ENCODE data around the gene PARL. TPM values are rescaled to one million over a fixed set of nuclear protein-coding genes. Genes with fewer than 3 reads are reported as not detected.

PARL gene
- polyA plus RNA-seq, 2 of the 4 experiments (the other 2 are of a cell fraction) = 45.9 to 71.6 TPM

DNA sequence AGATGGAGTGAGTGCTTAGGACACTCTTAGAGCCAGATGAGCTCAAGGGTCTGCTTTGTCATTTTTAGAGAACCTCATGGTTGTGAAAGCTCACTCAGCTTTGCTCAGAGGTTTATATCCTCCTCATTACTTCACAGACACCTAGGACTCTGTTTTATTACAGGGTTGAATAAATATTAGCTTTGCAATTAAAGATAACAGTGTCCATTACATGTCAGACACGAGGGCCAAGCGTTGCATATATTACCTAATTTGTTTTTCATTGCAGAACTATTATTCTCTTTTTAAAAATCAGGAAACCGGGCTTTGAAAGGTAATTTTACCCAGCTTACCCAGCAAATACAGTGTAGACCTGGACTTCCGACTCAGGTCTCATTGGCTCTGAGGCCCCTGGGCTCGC is 75.4 kb downstream of the PARL start (continued):
- TF ChIP-seq, protein P1, sequence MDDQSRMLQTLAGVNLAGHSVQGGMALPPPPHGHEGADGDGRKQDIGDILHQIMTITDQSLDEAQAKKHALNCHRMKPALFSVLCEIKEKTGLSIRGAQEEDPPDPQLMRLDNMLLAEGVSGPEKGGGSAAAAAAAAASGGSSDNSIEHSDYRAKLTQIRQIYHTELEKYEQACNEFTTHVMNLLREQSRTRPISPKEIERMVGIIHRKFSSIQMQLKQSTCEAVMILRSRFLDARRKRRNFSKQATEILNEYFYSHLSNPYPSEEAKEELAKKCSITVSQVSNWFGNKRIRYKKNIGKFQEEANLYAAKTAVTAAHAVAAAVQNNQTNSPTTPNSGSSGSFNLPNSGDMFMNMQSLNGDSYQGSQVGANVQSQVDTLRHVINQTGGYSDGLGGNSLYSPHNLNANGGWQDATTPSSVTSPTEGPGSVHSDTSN (IDR thresholded peaks at IDR 0.05) = no peak
- TF ChIP-seq ZFP36 (IDR thresholded peaks at IDR 0.05; ENCODE audit: borderline replicate concordance, partially characterized antibody) (no peak), MYC (IDR thresholded peaks at IDR 0.05; ENCODE audit: borderline replicate concordance, low read length) (no peak), RFX5 (IDR thresholded peaks at IDR 0.05) (no peak), RARB (CRISPR knock-in tag; IDR thresholded peaks at IDR 0.05) (no peak), FOSL2 (IDR thresholded peaks at IDR 0.05) (no peak), FOSL2 (CRISPR knock-in tag; IDR thresholded peaks at IDR 0.05) (no peak), TFCP2L1 (CRISPR knock-in tag; IDR thresholded peaks at IDR 0.05) (no peak)

DNA sequence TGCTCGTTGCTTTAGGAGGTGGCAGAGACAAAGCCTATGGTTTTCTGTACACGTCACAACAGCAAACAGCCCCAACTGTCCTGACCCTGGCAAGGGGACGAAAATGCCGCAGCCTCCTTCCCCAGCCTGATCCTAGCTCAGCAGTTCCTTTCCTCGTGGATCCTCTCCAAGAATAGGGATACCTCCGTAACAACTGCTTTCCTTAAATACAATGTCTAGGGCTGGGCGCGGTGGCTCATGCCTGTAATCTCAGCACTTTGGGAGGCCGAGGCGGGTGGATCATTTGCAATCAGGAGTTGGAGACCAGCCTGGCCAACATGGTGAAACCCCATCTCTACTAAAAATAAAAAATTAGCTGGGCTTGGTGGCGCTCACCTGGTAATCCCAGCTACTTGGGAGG is 76.3 kb downstream of the PARL start:
- H3K9me3 ChIP-seq = no peaks in the 10 kb centered on the region
- no peaks in the 10 kb centered on the region for H3K4me1 ChIP-seq
- no peak overlapping the region for H3K4me3 ChIP-seq
- ChIA-PET CTCF (no interaction called here), POLR2A (no interaction called here)
- H3K27ac ChIP-seq = no peak overlapping the region
- WGBS (ENCODE audit: missing lambda C conversion rate) = 92% methylated on average over 11 of the region's 11 CpGs
- H3K4me2 ChIP-seq = no peak overlapping the region
- ATAC-seq (no peak), FAIRE-seq (no peak), DNase-seq (ENCODE audit: low read depth in 1 of 2, low spot score in 1 of 2) (no peak)
- TF ChIP-seq TFCP2L1 (CRISPR knock-in tag; IDR thresholded peaks at IDR 0.05) (no peak), GATA3 (IDR thresholded peaks at IDR 0.05; ENCODE audit: borderline replicate concordance) (no peak), CHD4 (IDR thresholded peaks at IDR 0.05; ENCODE audit: borderline replicate concordance) (no peak), MAFK (IDR thresholded peaks at IDR 0.05; ENCODE audit: partially characterized antibody) (no peak), RFX5 (IDR thresholded peaks at IDR 0.05) (no peak), PHF8 (IDR thresholded peaks at IDR 0.05; ENCODE audit: borderline replicate concordance, low read depth) (no peak), KDM1A (IDR thresholded peaks at IDR 0.05; ENCODE audit: low read depth) (no peak), TP53 (CRISPR knock-in tag; IDR thresholded peaks at IDR 0.05) (no peak)
- TF ChIP-seq, protein P2, sequence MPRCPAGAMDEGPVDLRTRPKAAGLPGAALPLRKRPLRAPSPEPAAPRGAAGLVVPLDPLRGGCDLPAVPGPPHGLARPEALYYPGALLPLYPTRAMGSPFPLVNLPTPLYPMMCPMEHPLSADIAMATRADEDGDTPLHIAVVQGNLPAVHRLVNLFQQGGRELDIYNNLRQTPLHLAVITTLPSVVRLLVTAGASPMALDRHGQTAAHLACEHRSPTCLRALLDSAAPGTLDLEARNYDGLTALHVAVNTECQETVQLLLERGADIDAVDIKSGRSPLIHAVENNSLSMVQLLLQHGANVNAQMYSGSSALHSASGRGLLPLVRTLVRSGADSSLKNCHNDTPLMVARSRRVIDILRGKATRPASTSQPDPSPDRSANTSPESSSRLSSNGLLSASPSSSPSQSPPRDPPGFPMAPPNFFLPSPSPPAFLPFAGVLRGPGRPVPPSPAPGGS (IDR thresholded peaks at IDR 0.05) = no peak
- TF ChIP-seq, protein P3, sequence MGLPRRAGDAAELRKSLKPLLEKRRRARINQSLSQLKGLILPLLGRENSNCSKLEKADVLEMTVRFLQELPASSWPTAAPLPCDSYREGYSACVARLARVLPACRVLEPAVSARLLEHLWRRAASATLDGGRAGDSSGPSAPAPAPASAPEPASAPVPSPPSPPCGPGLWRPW (IDR thresholded peaks at IDR 0.05) = no peak
- TF ChIP-seq, protein P4, sequence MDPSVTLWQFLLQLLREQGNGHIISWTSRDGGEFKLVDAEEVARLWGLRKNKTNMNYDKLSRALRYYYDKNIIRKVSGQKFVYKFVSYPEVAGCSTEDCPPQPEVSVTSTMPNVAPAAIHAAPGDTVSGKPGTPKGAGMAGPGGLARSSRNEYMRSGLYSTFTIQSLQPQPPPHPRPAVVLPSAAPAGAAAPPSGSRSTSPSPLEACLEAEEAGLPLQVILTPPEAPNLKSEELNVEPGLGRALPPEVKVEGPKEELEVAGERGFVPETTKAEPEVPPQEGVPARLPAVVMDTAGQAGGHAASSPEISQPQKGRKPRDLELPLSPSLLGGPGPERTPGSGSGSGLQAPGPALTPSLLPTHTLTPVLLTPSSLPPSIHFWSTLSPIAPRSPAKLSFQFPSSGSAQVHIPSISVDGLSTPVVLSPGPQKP (IDR thresholded peaks at IDR 0.05; ENCODE audit: low read depth, low read length) = no peak
- TF ChIP-seq, protein P1 (IDR thresholded peaks at IDR 0.05) = no peak

DNA sequence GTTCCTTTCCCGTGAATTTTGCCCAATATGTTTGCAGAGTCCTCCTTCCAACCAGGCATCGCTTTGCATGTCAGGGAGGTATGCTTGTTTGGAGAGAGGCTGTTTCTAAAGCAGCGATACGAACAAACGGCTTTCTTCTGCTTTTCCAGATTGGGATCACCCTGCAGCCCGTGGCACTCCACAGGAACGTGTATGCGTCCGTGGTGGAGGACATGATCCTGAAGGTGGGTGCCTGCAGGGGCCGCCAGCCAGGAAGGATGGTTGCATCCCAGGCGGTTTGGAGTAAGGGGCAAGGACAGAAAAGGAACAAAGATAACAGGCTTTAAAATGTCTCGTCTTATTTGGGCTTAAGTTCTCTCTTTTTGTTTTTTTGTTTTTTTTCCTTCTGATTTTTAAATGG is 76.8 kb downstream of the PARL start:
- Histone ChIP-seq H3K27ac (no peak overlapping the region), H3K9me3 (no peaks in the 10 kb centered on the region), H3K4me1 (no peaks in the 10 kb centered on the region), H3K4me3 (no peak overlapping the region), H3K4me2 (no peak overlapping the region)
- no peak for DNase-seq (ENCODE audit: low read depth in 1 of 2, low spot score in 1 of 2)
- WGBS (ENCODE audit: missing lambda C conversion rate) = 95% methylated on average over 12 of the region's 12 CpGs
- no peak for FAIRE-seq
- POLR2A ChIA-PET = no interaction called here
- CTCF ChIA-PET = no interaction called here
- no peak for TF ChIP-seq ZNF302 (CRISPR knock-in tag; IDR thresholded peaks at IDR 0.05)
- TF ChIP-seq, protein P5, sequence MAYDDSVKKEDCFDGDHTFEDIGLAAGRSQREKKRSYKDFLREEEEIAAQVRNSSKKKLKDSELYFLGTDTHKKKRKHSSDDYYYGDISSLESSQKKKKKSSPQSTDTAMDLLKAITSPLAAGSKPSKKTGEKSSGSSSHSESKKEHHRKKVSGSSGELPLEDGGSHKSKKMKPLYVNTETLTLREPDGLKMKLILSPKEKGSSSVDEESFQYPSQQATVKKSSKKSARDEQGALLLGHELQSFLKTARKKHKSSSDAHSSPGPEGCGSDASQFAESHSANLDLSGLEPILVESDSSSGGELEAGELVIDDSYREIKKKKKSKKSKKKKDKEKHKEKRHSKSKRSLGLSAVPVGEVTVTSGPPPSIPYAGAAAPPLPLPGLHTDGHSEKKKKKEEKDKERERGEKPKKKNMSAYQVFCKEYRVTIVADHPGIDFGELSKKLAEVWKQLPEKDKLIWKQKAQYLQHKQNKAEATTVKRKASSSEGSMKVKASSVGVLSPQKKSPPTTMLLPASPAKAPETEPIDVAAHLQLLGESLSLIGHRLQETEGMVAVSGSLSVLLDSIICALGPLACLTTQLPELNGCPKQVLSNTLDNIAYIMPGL (CRISPR knock-in tag; IDR thresholded peaks at IDR 0.05; ENCODE audit: borderline replicate concordance) = no peak
- TF ChIP-seq JUNB (IDR thresholded peaks at IDR 0.05) = no peak
- TF ChIP-seq NR3C1 (IDR thresholded peaks at IDR 0.05) = no peak
- TF ChIP-seq ZSCAN20 (CRISPR knock-in tag; IDR thresholded peaks at IDR 0.05) = no peak
- no peak for ATAC-seq

Measured in A549 (cell line).